KOPT-K1 (cell line): Measurements from ENCODE around the gene ATP11A.

ENCODE experiments used
- H3K27ac ChIP-seq: fragments of 200-600 bp; sonication (generic); 2 replicates; pipeline ENCODE4 v1.5.1; 2016; ENCODE audit warnings: antibody characterized with exemption, mild to moderate bottlenecking, low read depth, low read length; ENCODE audit not compliant: poor library complexity, severe bottlenecking
- H3K36me3 ChIP-seq: fragments of 200-600 bp; sonication (generic); 2 replicates; pipeline ENCODE4 v1.5.1; 2017; ENCODE audit warnings: antibody characterized with exemption, mild to moderate bottlenecking, low read length, moderate library complexity; ENCODE audit not compliant: insufficient read depth
- H3K9me3 ChIP-seq: fragments of 200-600 bp; sonication (generic); 2 replicates; pipeline ENCODE4 v1.5.1; 2017; ENCODE audit warnings: antibody characterized with exemption, low read length, mild to moderate bottlenecking; ENCODE audit not compliant: insufficient read depth, poor library complexity, severe bottlenecking

ATP11A gene

DNA sequence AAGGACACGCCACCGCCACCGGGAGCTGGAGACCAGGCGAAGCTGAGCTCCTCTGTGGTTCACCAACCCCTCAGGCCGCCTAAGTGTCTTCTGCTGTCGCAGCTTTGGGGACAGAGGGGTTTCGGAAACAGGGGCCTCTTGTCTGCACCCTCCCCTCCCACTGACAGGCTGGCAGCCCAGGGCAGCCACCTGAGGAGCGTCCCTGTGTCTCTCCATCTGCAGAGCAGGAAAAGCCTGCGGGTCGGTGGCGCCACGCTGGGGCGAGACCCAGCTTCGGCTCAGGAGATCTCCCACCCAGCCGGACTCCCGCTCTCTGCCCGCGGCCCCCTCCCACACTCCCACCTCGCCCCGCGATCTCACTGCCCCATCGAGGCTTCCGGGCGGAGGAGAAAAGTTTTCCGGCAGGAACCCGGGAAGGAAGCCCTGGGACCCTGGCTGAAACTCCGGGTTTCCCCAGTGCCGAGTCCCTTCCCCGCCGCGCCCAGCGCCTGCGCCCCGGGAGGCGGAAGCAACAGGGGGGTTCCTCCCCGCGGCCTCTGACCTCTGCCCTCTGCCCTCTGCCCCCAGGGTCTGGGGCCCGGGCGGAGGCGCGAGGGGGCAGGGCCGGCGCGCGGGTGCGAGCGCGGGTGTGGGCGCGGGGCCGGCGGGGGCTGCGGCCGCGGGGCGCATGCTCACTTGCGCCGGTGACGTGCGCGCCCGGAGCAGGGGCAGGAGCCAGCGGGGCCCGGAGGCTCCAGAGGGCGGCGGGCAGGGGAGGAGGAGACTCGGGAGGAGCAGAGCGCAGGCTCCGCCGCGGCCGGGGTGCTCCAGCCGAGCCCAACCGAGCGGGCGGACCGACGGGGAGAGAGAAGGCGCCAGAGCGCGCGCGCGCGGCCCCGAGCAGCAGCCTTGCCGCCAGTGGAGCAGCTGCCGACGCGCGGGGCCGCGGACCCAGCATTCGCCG, at the start of gene ATP11A:
Gene ATP11A, plus strand, starts transcription at position 736 of the 943 bp plus-strand sequence. CDS start 379 bp downstream, outside the sequence.
- Histone ChIP-seq H3K27ac (peak within 1 kb of the TSS; percentile 82), H3K36me3 (no peaks in the 10 kb centered on the region), H3K9me3 (no peaks in the 10 kb centered on the region)

DNA sequence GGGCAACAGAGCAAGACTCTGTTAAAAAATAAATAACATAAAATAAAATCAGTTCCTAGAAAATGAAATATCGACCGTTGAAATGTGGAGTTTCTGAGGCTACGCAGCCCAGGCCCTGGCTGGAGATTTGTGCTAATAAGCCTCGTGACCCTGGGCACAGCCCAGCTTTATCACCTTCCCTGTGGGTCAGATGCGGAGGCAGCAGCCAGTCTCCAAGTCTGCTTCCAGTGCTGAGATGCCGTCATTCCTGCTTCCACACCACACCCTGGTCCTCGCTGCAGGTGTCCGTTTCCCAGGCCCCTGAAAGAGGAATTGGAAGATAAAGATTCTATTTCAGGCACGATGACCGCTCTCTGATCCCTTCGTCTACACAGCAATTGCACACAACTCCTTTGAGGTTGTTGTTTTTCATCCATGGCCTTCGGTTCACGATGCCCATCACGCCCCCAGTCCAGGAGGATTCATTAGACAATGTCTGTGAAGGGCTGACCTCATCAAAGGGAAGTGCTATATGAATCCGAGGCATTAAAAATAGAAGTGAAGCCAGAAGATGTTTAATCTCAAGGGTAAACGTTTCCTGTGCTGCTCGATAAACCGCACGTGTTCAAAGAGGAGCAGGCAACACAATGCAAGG, 48.3 kb upstream of the ATP11A start:
- Histone ChIP-seq H3K27ac (no peak overlapping the region), H3K9me3 (no peaks in the 10 kb centered on the region), H3K36me3 (no peaks in the 10 kb centered on the region)

DNA sequence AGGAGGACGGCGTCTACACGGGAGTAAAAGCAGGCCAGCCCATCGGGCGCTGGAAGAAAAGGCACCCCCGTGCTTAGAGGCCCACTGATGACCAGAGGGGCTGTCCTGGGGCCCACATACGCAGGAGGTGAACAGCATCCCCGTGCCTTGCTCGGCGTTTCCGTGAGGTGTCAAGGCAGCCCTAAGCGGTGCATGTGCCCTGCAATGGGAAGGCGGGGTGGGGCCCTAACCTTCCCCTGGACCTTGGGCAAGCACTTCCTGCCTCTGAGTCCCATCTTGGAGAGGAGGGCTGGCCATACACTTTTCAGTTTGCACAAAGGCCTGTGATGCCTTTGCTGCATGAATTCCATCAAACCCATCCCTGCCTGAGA, 47.8 kb upstream of the ATP11A start:
- H3K9me3 ChIP-seq, result no peaks in the 10 kb centered on the region
- H3K36me3 ChIP-seq, result no peaks in the 10 kb centered on the region
- H3K27ac ChIP-seq, result no peak overlapping the region

DNA sequence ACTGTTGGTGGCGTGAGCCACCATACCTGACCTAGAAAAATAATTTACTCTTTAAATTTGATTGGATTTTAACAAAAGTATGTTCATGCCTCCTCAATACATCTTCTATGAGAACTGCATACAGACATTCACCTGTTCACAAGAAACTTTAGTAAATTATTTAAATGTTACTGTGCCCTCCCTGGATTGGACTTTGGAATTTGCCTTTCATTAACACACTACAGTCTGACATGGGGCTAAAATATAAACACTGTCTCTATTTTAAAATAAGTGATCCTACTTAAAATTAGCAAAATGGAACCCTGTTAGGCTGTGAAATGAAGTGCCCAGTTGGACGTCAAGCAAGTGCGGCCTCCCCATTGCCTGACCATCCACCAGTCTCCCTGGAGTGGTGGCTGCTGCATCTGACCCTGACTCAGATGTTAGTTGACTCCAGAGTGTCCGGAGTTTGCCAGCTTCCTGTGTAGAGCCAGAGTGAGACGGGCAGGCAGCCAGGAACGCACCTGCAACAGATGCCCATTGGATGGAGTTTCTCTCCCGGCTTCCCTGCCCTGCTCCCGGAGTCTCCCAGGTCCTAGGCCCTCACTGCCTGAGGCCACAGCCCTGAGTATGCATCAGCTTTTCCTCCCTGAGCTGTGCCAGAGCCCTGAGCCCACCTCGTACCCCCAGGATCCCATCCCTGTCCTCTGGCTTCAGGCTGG, 45.9 kb upstream of the ATP11A start:
- Histone ChIP-seq H3K27ac (no peak overlapping the region), H3K9me3 (no peaks in the 10 kb centered on the region), H3K36me3 (no peaks in the 10 kb centered on the region)

DNA sequence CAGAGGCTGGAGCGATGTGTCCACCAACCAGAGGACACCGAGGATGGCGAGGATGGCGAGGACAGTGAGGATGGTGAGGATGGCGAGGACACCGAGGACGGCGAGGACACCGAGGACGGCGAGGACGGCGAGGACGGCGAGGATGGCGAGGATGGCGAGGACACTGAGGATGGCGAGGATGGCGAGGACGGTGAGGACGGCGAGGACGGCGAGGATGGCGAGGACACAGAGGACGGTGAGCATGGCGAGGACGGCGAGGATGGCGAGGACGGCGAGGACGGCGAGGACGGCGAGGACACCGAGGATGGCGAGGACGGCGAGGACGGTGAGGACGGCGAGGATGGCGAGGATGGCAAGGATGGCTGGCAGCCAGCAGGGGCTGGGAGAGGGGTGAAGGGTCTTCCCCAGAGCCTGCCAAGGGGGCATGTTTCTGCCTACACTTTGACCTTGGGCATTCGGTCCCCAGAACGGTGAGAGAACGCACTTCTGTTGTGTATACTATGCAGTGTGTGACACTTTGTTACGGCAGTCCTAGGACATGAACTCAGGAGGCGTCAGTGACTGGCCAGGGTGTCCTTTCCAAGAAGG, 44.4 kb upstream of the ATP11A start:
- no peak overlapping the region for H3K27ac ChIP-seq
- H3K36me3 ChIP-seq, result no peaks in the 10 kb centered on the region
- no peaks in the 10 kb centered on the region for H3K9me3 ChIP-seq

DNA sequence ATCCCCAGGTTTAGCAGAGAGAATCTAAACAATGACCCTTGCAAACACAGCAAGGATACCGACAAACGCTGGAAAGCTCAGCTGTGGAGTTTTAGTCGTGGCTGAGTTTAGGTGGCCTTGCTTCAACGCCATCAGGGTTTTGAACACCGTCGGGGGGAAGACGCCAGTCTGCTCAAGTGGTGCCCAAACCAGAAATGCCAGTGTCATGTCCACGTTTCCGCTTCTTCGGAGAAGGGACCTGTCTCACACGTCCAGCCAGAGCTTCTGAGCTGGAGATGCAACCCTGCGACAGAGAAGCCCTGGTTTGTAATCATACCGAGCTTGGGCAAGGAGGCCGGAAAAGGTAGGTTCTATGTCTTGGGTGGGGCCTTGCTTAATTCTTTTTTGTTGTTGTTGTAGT, 42.6 kb upstream of the ATP11A start:
- no peaks in the 10 kb centered on the region for H3K36me3 ChIP-seq
- no peak overlapping the region for H3K27ac ChIP-seq
- no peaks in the 10 kb centered on the region for H3K9me3 ChIP-seq

DNA sequence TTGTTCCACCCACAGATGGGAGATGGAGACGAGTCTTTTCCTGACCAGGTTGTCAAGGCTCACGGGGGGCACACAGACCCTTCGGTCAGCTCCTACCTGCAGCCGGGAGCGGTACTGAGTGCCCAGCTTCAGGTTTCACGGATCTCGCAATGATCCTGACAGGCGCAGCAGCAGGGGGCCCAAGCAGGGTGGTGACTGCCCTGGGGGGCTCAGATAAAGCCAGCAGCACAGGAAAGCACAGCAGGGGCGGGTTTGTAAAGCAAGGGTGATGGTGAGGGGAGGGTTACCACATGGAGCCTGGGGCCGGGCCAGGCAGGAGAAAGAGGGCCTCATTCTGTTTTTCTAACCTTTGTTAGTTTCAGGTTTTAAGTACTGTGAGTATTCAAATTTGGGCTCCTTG, 41.7 kb upstream of the ATP11A start:
- Histone ChIP-seq H3K9me3 (no peaks in the 10 kb centered on the region), H3K27ac (no peak overlapping the region), H3K36me3 (no peaks in the 10 kb centered on the region)

DNA sequence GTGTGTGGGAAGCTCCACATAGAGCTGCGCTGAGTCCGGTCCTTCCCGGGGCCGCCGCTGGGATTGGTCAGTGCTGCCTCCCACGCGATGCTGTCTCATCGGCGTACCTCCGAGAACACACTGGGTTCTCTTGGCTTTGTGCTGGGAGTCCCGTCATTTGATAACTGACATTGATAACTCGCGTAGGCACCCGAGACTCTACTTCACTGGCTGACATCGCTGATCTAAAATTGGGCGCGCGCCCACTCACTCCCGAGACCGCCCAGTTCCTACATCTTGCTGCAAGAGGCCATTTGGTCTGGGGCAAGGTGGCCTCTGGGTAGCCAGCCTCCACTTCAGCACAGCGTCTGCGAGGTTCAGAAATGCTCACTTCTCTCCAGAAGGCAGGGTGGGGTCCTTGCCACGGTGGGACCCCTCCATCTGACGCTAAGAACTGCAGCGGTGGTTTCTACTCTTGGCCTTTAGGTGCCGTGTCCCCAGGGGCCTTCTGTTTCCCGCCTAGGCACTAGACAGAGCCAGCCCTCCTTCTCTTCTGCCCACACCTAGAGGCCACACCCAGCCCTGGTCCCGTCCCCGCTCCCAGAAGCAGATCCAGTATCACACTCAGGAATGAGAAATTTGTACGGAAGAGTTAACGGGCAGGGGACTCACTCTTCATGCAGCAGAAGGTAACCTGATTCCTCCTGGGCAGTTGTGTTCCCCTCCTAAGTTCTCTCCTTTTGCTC, 40.7 kb upstream of the ATP11A start:
- no peaks in the 10 kb centered on the region for H3K9me3 ChIP-seq
- no peak overlapping the region for H3K27ac ChIP-seq
- no peaks in the 10 kb centered on the region for H3K36me3 ChIP-seq

DNA sequence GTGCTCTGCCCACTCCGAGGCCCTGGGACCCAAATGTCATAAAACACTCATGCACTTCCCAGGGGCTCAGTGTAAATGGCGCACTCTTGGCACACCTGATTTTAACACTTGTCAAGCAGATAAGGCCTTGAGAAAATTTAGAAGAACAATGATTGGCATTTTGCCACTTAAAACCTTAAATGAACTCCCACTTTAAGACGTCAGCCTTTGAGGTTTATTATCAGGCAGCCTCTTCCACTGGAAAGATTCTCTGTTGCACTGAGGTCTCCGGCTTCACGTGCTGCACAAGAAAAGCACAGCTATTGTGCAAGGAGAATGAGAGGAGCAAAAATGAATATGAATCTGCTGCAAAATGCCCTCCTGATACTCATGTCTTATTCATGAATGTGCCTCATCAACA, 38.5 kb upstream of the ATP11A start:
- Histone ChIP-seq H3K36me3 (no peaks in the 10 kb centered on the region), H3K27ac (no peak overlapping the region), H3K9me3 (no peaks in the 10 kb centered on the region)

DNA sequence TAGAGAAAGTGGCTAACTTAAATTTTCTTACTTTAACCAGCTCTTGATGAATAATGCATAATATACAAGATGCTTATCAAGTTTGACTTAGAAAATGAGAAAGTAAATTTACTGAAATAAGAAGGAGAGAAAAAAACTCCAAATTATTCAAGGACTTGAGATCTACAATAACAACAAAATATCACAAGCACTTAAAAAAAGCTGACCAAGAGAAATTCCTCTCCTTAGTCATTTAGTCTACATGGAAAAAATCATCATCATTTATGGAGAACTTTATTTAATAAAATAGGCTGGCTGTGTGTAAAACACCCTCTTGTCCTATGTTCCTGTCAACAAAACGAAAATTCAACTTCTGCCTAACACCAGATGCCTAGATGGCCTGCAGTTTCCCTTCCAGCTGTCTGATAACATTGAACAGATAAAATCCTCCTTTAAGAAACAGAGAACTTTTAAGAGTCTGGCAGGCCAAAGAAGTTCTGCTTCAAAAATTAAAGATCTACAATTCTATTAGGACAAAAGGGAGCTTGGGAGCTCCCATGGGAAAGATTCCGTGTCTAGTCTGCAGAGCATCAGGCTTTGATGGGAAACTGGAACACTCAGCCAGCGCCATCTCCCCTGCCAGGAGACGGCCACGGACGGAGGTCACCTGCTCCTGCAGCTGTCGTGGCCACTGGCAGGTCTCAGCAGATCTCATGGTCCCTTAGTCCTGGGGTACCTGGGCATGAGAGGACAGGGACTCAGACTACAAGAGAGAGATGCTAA, 37.9 kb upstream of the ATP11A start:
- Histone ChIP-seq H3K27ac (no peak overlapping the region), H3K9me3 (no peaks in the 10 kb centered on the region), H3K36me3 (no peaks in the 10 kb centered on the region)

DNA sequence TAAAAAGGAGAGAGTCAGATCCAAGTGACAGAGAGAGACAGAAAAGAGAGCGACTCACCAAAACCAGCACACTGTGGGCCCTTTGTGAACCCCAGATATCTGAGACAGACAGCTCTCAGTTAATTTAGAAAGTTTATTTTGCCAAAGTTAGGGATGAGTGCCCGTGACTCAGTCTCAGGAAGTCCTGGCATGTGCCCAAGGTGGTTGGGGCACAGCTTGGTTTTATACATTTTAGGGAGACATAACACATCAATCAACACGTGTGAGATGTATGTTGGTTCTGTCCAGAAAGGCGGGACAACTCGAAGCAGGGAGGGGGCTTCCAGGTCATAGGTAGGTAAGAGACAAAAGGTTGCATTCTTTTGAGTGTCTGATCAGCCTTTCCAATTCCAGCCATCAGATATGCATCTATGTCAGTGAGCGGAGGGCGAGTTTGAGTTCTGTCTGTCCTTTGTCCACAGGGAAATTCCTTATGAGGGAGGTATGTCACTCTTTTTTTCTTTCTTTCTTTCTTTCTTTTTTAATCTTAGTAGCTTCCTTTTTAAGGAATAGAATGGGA, 37.2 kb upstream of the ATP11A start:
- no peaks in the 10 kb centered on the region for H3K36me3 ChIP-seq
- H3K9me3 ChIP-seq, result no peaks in the 10 kb centered on the region
- no peak overlapping the region for H3K27ac ChIP-seq

DNA sequence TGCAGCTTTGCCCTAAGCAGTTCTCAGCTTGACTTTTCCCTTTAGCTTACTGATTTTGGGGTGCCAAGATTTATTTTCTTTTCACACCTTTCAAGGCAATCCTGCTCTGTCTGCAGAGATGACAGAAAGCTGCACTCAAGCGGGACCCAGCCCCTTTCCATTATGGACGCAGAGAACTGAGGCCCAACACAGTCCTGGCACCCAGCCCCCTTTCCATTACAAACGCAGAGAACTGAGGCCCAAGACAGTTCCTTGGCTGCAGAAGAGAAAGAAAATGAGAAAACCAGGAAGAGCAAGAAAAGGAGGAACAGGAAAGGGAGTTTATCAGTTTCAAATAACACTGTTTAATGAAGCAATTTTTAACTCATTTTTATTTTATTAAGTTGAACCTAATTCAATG, 36.8 kb upstream of the ATP11A start:
- no peak overlapping the region for H3K27ac ChIP-seq
- no peaks in the 10 kb centered on the region for H3K36me3 ChIP-seq
- H3K9me3 ChIP-seq, result no peaks in the 10 kb centered on the region

DNA sequence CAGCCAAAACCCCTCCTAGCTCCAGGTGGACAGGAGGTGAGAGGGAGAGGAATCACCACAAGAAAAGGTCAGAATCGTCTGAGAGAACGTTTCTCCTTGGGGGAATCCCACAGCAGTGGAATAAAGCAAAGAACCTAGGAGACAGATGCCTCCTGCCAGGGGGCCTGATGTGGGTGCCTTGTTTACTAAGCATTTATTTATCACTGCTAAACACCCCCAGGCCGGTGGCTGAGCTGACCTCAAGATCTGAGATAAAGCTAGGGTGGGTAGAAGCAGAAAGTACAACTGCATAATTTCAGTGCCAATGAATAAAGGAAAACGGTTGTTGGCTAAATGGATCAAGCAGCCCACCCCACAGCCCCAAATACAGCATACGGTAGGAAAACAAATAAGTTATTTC, 33.9 kb upstream of the ATP11A start:
- no peak overlapping the region for H3K27ac ChIP-seq
- no peaks in the 10 kb centered on the region for H3K9me3 ChIP-seq
- H3K36me3 ChIP-seq, result no peaks in the 10 kb centered on the region
